ENCODE data around the gene ALK. TPM values are rescaled to one million over a fixed set of nuclear protein-coding genes. Genes with fewer than 3 reads are reported as not detected.

Gene ALK
- total RNA-seq, 1 experiment from 2014 or later, result 4.8 TPM

GRCh38 chr2:29723255-29724001 is 198.0 kb downstream of the ALK start:
- no peak for DNase-seq (ENCODE audit: low read depth, low spot score)
- in situ Hi-C loops (cut with HindIII; ENCODE audit: low pct_unique_long_range_greater_than_20kb, low sequenced_read_pairs), result no loop called here

DNA sequence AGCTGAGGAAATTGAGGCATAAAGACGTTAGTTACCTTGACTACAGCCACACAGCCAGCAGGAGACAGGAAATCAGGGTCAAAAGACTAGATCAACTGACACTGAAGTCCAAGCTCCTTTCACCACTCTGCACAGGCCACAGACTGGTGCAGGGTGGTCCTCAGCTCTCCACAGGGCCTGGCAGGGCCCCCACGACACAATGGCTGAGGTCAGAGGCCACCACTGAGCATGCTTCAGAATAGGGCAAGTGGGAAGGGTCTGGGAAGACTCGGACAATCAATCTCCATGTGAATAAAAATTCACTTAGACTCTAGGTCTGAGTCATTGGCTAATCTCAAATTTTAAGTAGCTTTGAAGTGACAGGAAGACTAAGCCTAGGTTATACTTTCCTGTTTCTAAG is 201.7 kb downstream of the ALK start:
- in situ Hi-C loops (cut with HindIII; ENCODE audit: low pct_unique_long_range_greater_than_20kb, low sequenced_read_pairs), result no loop called here
- DNase-seq (ENCODE audit: low read depth, low spot score), result no peak

DNA sequence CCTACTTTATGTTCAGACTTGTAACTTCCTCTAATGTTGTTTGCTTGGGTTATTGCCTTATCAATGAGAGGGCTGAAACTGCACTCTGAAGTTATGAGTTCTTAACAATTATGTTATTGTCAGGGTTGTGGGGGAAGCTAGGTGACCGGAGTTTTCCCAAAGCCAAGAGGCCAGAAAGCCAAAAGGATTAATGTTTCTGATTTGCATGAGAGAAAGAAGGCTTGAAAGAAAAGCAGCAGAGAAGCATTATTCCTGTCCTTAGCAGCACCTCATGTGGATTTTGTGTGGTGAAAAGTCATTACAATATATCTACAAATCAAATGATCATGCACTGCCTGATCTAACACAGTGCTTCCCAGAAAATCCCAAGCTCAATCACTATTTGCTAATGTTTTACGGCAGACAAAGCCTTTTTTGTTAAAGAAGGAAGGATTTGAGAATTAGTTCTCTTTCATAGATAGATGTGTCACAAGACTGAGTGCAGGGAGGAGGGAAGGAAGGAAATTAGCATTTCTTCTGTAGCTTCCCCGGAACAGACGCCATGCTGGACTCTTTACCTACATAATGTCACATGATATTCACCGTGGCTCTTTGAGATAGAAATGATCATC is 203.2 kb downstream of the ALK start:
- peak; percentile 93 for DNase-seq (ENCODE audit: low read depth, low spot score)
- in situ Hi-C loops (cut with HindIII; ENCODE audit: low pct_unique_long_range_greater_than_20kb, low sequenced_read_pairs), result no loop called here

- no peak for DNase-seq (ENCODE audit: low read depth, low spot score)
- in situ Hi-C loops (cut with HindIII; ENCODE audit: low pct_unique_long_range_greater_than_20kb, low sequenced_read_pairs), result no loop called here
These were observed 205.7 kb downstream of the ALK start for GRCh38 chr2:29715655-29716054.

GRCh38 chr2:29714333-29714732 is 207.1 kb downstream of the ALK start:
- DNase-seq (ENCODE audit: low read depth, low spot score), result no peak
- in situ Hi-C loops (cut with HindIII; ENCODE audit: low pct_unique_long_range_greater_than_20kb, low sequenced_read_pairs), result no loop called here

GRCh38 chr2:29706171-29706720 is 215.1 kb downstream of the ALK start:
- DNase-seq (ENCODE audit: low read depth, low spot score), result no peak
- in situ Hi-C loops (cut with HindIII; ENCODE audit: low pct_unique_long_range_greater_than_20kb, low sequenced_read_pairs), result no loop called here

- DNase-seq (ENCODE audit: low read depth, low spot score), result no peak
- in situ Hi-C loops (cut with HindIII; ENCODE audit: low pct_unique_long_range_greater_than_20kb, low sequenced_read_pairs), result no loop called here
These were observed 215.8 kb downstream of the ALK start for GRCh38 chr2:29705616-29706015.

DNA sequence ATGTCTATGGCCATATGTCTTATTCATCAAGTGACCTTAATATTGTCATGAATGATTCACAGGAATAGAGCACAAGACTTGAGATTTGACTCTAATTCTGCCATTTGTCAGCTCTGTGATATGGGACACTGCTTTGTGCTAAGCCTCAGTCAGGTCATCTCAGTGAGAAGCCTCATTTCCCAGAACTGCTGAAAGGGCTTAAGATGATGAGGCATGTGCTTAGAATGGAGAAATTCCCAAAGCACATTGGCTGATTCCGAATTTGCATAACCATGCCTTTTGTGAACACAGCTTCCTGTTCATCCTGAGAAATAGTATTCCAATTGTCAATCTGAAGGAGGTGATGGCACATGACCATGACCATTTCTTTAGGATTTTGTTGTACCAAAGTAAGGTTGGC is 218.1 kb downstream of the ALK start:
- in situ Hi-C loops (cut with HindIII; ENCODE audit: low pct_unique_long_range_greater_than_20kb, low sequenced_read_pairs), result no loop called here
- peak; percentile 69 for DNase-seq (ENCODE audit: low read depth, low spot score)

DNA sequence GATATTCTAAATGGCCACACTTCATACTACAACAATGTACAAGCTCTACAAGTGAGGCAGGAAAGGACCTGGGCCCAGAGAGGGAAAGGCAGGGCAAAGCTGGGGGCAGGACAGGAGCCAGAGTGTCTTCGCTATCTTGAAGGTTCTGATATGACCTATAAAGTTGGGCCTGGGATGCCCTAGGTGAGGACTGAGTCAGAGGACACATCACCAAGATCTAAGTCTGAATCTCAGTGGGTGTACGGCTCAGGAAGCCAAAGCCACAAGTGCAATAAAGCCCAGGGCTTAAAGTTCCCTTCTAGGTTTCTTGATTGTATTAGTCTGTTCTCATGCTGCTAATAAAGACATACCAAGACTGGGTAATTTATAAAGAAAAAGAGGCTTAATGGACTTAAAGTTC is 219.1 kb downstream of the ALK start:
- DNase-seq (ENCODE audit: low read depth, low spot score), result no peak
- in situ Hi-C loops (cut with HindIII; ENCODE audit: low pct_unique_long_range_greater_than_20kb, low sequenced_read_pairs), result no loop called here

DNA sequence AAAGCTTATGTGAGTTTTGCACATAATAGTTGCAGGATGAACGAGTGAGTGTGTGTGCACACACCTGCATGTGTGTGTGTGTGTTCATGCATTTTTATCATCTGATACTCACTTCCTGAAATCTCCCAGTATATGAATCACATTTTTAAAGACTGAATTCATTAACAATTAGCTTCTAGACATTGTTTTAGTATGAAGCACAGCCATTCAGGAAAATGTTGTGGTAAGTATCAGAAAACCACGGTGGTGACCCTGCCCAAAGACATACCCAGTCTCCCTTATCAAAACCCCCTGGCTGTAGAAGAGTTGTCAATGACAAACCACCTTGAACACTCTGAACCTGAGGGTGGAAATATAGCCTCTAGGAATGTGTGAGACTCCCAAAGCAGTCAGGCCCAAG is 220.8 kb downstream of the ALK start:
- in situ Hi-C loops (cut with HindIII; ENCODE audit: low pct_unique_long_range_greater_than_20kb, low sequenced_read_pairs), result no loop called here
- DNase-seq (ENCODE audit: low read depth, low spot score), result no peak

DNA sequence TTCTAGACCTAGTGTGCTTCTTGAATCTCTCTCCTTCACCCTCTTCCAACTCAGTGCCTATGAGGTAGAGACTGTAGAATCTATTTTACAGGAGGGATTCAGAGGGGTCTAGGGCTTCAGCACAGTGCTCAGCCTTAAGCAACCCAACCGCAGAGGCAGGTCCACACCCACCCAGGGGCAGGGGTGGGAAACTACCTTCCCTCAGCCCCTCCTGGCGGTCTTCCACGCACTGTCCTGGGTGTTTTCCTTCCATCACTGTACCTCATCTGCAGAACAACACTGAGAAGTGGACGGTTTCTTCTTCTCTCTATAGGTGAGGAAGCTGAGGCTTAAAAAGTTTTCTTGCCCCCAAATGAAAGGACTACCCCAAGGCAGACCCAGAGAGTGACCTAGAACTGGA is 222.3 kb downstream of the ALK start:
- no peak for DNase-seq (ENCODE audit: low read depth, low spot score)
- in situ Hi-C loops (cut with HindIII; ENCODE audit: low pct_unique_long_range_greater_than_20kb, low sequenced_read_pairs), result no loop called here

DNA sequence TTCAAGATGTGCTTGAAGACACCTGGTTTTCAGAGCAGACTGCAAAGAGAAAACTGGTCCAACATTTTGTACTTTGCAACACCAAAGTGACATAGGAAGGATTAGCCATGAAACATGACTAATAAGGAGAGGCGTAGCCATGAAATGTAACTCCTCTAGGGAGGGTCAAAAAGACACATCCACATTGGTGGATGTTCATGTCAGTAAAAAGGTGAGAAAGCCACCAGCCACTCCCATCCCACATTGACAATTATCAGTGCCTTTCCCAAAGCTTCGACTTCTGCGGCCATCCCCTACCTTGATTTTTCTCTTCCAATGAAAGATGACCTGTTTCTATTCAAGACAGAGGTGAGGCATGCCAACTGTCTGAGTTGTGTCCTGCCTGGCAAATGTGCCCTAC is 223.2 kb downstream of the ALK start:
- in situ Hi-C loops (cut with HindIII; ENCODE audit: low pct_unique_long_range_greater_than_20kb, low sequenced_read_pairs), result no loop called here
- DNase-seq (ENCODE audit: low read depth, low spot score), result no peak

DNA sequence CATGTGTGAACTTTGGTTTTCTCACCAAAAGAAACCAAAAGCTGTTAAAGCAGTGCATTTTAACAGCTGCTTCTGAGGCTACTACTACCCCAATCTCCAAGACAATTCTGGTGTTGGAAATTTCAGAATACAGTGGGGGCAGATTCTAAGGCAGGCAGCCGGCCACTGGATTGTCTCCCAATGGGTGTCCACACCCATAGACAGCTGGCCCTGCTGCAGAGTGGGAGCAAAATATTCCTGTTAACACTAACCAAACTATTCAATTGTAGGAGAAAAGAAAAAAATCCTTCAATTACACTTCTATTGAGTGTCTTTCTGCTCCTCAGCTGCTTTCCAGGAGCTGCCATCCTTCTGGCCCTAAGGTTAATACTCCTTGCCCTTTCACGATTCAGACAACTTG is 223.7 kb downstream of the ALK start:
- in situ Hi-C loops (cut with HindIII; ENCODE audit: low pct_unique_long_range_greater_than_20kb, low sequenced_read_pairs), result no loop called here
- no peak for DNase-seq (ENCODE audit: low read depth, low spot score)

DNA sequence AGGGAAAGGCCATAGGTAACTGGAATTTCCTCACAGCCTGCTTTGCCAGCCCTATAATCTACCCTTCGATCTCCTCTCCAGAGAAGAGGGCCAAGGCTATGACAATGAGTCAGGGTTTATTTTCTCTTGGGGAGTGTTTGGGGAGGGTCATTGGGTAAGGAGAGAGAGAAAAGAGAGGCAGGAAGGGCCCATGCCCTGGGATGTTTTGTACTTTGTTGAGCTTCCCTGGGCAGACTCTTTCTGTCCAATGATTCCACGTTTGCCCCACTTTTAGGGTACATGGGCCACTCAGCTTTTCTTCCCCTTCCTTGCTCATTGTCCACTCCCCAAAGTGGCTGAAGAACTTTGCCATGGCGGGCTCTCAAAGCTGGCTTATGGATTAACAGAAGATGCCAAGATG is 224.2 kb downstream of the ALK start:
- no peak for DNase-seq (ENCODE audit: low read depth, low spot score)
- in situ Hi-C loops (cut with HindIII; ENCODE audit: low pct_unique_long_range_greater_than_20kb, low sequenced_read_pairs), result no loop called here

GRCh38 chr2:29694741-29695140 is 226.6 kb downstream of the ALK start:
- in situ Hi-C loops (cut with HindIII; ENCODE audit: low pct_unique_long_range_greater_than_20kb, low sequenced_read_pairs), result no loop called here
- no peak for DNase-seq (ENCODE audit: low read depth, low spot score)

DNA sequence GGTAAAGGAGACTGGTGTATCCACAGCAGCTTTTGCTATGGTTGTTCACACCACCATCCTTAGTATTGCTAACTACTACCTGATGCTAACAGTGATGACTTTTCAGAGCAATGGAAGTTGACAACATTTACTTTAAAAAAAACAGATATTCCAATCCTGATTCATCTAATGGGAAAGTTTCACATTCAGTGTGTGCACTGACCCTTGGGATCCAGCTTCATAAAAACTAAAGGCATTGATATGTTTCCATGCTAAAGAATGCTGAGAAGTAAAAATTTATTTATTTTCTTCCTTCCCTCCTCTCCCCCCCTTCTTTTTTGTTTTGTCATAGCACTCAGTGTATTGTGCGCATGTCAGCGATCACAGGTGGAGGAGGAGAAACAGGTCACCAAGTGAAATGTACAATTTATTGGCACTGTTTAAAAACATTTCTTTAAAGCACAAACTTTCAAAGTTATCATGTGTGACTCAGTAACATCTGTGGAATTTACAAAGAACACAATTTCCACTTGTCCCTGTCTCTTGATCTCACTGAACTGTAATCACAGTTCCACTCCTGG is 229.9 kb downstream of the ALK start:
- in situ Hi-C loops (cut with HindIII; ENCODE audit: low pct_unique_long_range_greater_than_20kb, low sequenced_read_pairs), result no loop called here
- no peak for DNase-seq (ENCODE audit: low read depth, low spot score)

DNA sequence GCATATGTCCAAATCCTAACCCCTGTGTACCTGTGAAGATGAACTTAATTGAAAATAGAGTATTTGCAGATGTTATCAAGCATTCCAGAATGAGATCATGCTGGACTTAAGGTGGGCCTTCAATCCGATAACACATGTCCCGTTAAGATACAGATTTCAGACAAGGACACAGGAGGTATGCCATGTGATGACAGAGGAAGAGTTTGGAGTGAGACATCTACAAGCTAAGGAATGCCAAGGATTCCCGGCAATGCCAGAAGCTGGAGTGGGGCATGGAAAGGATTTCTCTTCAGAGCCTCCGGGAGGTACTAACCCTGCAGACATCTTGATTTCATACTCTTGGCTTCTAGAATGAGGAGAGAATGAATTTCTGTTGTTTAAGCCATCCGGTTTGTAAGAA is 231.7 kb downstream of the ALK start:
- in situ Hi-C loops (cut with HindIII; ENCODE audit: low pct_unique_long_range_greater_than_20kb, low sequenced_read_pairs), result no loop called here

GRCh38 chr2:29688429-29688828 is 233.0 kb downstream of the ALK start:
- peak; percentile 86 for DNase-seq (ENCODE audit: low read depth, low spot score)
- in situ Hi-C loops (cut with HindIII; ENCODE audit: low pct_unique_long_range_greater_than_20kb, low sequenced_read_pairs), result no loop called here

More for the DNA sequence above, 231.7 kb downstream of the ALK start:
- DNase-seq (ENCODE audit: low read depth, low spot score), result no peak

DNA sequence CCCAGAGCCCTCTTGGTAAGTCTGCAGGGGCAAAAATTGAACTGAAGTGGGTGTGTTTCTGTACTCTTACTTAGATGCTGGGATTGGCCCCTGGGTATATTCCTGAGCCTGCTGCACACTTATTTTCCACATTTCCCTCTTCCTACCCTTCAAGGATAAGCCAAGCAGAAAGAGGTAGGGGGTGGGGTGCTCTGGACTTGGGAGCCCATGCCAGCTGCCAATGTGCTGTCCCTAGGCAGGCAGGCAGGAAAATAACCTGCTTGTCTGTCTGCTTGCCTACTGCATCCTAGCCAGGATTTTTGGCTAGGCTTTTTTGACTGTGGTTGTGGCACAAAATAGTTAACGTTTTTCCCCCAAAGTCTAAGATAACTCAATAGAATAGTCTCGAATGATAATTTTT is 234.3 kb downstream of the ALK start:
- in situ Hi-C loops (cut with HindIII; ENCODE audit: low pct_unique_long_range_greater_than_20kb, low sequenced_read_pairs), result no loop called here
- no peak for DNase-seq (ENCODE audit: low read depth, low spot score)
